ENCODE results near the gene TENM4. TPM values are rescaled to one million over a fixed set of nuclear protein-coding genes. Genes with fewer than 3 reads are reported as not detected.

Gene TENM4
- polyA plus RNA-seq, 2 of the 4 experiments (the other 2 are of a cell fraction), result 0.06 to 0.31 TPM

DNA sequence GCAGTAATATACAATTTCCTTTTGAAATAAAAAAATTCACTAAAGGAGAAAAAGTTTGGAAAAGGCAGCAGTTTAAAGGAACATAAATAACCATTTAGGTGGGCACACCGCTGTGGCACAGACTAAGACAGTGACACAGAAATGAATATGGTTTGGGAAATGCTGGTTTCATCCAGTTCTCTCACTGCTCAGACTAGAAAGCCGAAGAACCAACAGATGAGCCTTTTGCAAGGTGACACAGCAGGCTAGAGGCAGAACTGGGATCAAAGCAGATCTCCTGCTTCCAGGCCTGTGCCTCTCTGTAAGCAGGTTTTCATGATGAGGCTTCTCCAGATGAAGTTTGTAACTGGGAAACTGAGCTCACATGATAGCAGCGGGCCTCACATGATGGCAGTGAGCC is 486.1 kb downstream of the TENM4 start:
- H3K4me1 ChIP-seq, result no peaks in the 10 kb centered on the region
- H3K27ac ChIP-seq, result no peak overlapping the region
- TF ChIP-seq JUNB (IDR thresholded peaks at IDR 0.05), result no peak
- no peak for TF ChIP-seq PHF8 (IDR thresholded peaks at IDR 0.05; ENCODE audit: borderline replicate concordance, low read depth)
- TF ChIP-seq FOXS1 (CRISPR knock-in tag; IDR thresholded peaks at IDR 0.05), result no peak
- no peak for TF ChIP-seq ZNF302 (CRISPR knock-in tag; IDR thresholded peaks at IDR 0.05)
- no peak for TF ChIP-seq RNF2 (IDR thresholded peaks at IDR 0.05; ENCODE audit: borderline replicate concordance, low read depth)
- TF ChIP-seq PBX3 (IDR thresholded peaks at IDR 0.05), result no peak
- TF ChIP-seq RFX5 (IDR thresholded peaks at IDR 0.05), result no peak
- no peak for TF ChIP-seq POLR2A (IDR thresholded peaks at IDR 0.05; ENCODE audit: low read length)
- no peak for TF ChIP-seq KDM1A (IDR thresholded peaks at IDR 0.05; ENCODE audit: low read depth)
- no peak for TF ChIP-seq MYC (IDR thresholded peaks at IDR 0.05; ENCODE audit: borderline replicate concordance, low read length)
- no peak for TF ChIP-seq CBX8 (IDR thresholded peaks at IDR 0.05)
- TF ChIP-seq, protein P1, sequence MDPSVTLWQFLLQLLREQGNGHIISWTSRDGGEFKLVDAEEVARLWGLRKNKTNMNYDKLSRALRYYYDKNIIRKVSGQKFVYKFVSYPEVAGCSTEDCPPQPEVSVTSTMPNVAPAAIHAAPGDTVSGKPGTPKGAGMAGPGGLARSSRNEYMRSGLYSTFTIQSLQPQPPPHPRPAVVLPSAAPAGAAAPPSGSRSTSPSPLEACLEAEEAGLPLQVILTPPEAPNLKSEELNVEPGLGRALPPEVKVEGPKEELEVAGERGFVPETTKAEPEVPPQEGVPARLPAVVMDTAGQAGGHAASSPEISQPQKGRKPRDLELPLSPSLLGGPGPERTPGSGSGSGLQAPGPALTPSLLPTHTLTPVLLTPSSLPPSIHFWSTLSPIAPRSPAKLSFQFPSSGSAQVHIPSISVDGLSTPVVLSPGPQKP (IDR thresholded peaks at IDR 0.05; ENCODE audit: low read depth, low read length), result no peak
- no peak for TF ChIP-seq HDAC2 (IDR thresholded peaks at IDR 0.05)
- TF ChIP-seq ZC3H11A (IDR thresholded peaks at IDR 0.05), result no peak
- TF ChIP-seq, protein P2, sequence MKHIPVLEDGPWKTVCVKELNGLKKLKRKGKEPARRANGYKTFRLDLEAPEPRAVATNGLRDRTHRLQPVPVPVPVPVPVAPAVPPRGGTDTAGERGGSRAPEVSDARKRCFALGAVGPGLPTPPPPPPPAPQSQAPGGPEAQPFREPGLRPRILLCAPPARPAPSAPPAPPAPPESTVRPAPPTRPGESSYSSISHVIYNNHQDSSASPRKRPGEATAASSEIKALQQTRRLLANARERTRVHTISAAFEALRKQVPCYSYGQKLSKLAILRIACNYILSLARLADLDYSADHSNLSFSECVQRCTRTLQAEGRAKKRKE (CRISPR knock-in tag; IDR thresholded peaks at IDR 0.05; ENCODE audit: low read depth), result no peak
- TF ChIP-seq FOSB (CRISPR knock-in tag; IDR thresholded peaks at IDR 0.05), result no peak
- TF ChIP-seq MAZ (IDR thresholded peaks at IDR 0.05; ENCODE audit: borderline replicate concordance, low read depth, low read length), result no peak
- 43% methylated on average over 3 of the region's 3 CpGs for whole genome bisulfite sequencing (ENCODE audit: missing lambda C conversion rate)
- no peak overlapping the region for H3K4me2 ChIP-seq
- ChIA-PET POLR2A (no interaction called here), CTCF (no interaction called here)
- FAIRE-seq (no peak), ATAC-seq (no peak), DNase-seq (ENCODE audit: low read depth in 1 of 2, low spot score in 1 of 2) (no peak)
- no peaks in the 10 kb centered on the region for H3K9me3 ChIP-seq
- no peak overlapping the region for H3K4me3 ChIP-seq

DNA sequence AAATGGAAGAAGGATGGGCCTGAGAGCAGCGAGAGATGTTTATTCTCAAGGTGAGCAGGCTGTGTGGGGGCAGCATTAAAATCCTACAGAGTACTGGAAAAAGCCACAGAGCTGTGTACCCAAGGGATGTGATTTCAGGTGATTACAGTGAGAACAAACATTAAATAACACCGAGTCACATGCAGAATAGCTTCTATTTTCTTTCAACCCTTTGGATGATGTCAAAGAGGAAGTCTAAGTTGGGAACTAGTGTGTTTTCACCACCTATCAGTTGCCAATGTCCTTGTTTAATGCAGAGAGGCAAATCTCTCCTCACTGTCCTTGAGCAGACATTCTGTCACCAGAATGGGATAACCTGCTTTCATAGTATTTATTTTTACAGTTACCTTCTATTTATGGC is 486.6 kb downstream of the TENM4 start:
- no peak for ATAC-seq

More for the DNA sequence above, 486.6 kb downstream of the TENM4 start:
- H3K27ac ChIP-seq, result no peak overlapping the region
- H3K4me1 ChIP-seq, result no peaks in the 10 kb centered on the region
- CTCF ChIA-PET, result no interaction called here
- WGBS (ENCODE audit: missing lambda C conversion rate), result 15% methylated on average over 2 of the region's 2 CpGs
- no peak overlapping the region for H3K4me2 ChIP-seq
- DNase-seq (ENCODE audit: low read depth in 1 of 2, low spot score in 1 of 2), result no peak
- FAIRE-seq, result no peak
- TF ChIP-seq HDAC2 (IDR thresholded peaks at IDR 0.05) (no peak), SMC3 (IDR thresholded peaks at IDR 0.05) (no peak), EP300 (IDR thresholded peaks at IDR 0.05) (no peak), ZSCAN20 (CRISPR knock-in tag; IDR thresholded peaks at IDR 0.05) (no peak), RNF2 (IDR thresholded peaks at IDR 0.05; ENCODE audit: borderline replicate concordance, low read depth) (no peak), ESRRA (IDR thresholded peaks at IDR 0.05; ENCODE audit: borderline replicate concordance, low read length) (no peak), NR3C1 (IDR thresholded peaks at IDR 0.05) (no peak), BHLHE40 (IDR thresholded peaks at IDR 0.05; ENCODE audit: low read depth, low read length) (no peak), KDM1A (IDR thresholded peaks at IDR 0.05; ENCODE audit: low read depth) (no peak), HOXA7 (CRISPR knock-in tag; IDR thresholded peaks at IDR 0.05) (no peak), HES2 (IDR thresholded peaks at IDR 0.05) (no peak), CBX8 (IDR thresholded peaks at IDR 0.05) (no peak), EHMT2 (IDR thresholded peaks at IDR 0.05; ENCODE audit: low read depth) (no peak), BCL3 (IDR thresholded peaks at IDR 0.05) (no peak)
- TF ChIP-seq, protein P1 (IDR thresholded peaks at IDR 0.05; ENCODE audit: low read depth, low read length), result no peak
- TF ChIP-seq, protein P3, sequence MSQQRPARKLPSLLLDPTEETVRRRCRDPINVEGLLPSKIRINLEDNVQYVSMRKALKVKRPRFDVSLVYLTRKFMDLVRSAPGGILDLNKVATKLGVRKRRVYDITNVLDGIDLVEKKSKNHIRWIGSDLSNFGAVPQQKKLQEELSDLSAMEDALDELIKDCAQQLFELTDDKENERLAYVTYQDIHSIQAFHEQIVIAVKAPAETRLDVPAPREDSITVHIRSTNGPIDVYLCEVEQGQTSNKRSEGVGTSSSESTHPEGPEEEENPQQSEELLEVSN (IDR thresholded peaks at IDR 0.05; ENCODE audit: borderline replicate concordance, low read depth), result no peak
- no peaks in the 10 kb centered on the region for H3K9me3 ChIP-seq
- H3K4me3 ChIP-seq, result no peak overlapping the region
- POLR2A ChIA-PET, result no interaction called here
